Measurements from ENCODE around the gene OPTC.
A peak's percentile ranks its signal among the peaks of the same experiment; 100 is the strongest.

The OPTC gene

GRCh38 chr1:203491664-203492063 lies 2.3 kb upstream of the OPTC start:
- DNase-seq (ENCODE audit: low spot score): no peak

GRCh38 chr1:203492082-203492747 lies 1.7 kb upstream of the OPTC start:
- no peak for DNase-seq (ENCODE audit: low spot score)

DNA sequence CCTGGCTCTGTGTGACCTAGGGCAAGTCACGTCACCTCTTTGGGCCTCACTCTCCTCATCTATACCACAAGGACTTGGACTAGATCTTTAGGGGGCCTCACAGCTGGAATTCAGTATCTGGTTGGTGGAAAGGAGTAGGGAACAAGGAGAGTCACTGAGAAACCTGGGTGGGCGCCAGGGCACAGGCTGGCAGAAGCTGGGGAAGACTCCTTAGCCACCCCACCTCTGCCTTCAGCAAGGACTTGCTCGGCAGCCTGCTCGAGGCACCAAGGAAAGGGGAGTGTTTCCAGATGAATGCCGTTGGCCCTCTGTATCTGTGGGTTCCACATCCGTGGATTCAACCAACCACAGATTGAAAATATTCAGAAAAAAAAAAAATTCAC lies 1.2 kb upstream of the OPTC start:
- DNase-seq (ENCODE audit: low spot score): no peak

DNA sequence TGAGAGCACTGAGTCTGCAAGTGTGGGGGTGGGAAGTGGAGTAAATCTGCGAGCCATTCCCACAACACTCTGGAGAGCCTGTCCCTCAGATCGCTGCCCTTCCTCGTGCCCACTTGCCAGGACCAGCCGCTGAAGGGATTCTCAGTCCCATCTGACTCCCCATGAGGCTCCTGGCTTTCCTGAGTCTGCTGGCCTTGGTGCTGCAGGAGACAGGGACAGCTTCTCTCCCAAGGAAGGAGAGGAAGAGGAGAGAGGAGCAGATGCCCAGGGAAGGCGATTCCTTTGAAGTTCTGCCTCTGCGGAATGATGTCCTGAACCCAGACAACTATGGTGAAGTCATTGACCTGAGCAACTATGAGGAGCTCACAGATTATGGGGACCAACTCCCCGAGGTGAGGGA lies 1.9 kb downstream of the OPTC start:
- no peak for DNase-seq (ENCODE audit: low spot score)

DNA sequence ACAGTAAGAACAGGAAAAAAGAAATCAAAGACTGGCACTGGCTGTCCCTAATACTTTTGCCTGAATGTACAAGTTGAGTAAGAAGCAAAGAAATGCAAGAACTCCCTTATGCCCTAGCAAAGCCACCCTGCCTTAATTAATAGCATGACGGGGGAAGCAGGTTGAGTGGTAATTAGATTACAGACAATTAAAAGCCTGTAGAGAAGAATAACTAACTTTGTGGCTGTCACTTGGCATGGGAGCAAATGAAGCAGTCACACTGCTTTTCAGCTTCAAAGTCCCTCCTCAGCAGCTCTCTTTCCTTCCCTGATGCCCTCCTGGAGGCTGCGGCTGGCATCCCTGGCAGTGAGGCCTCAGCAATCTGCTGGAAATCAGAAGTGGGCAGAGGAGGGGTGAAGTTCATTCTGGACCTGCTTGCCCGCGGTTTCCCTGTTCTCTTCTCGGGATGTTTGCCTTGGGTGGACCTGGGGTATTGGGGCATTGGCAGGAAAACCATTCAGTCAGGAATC lies 3.4 kb downstream of the OPTC start:
- no peak for DNase-seq (ENCODE audit: low spot score)

- no peak for DNase-seq (ENCODE audit: low spot score)
Measured at GRCh38 chr1:203499643-203500278, 5.8 kb downstream of the OPTC start.

- no peak for DNase-seq (ENCODE audit: low spot score)
Measured at GRCh38 chr1:203500279-203500678, 6.3 kb downstream of the OPTC start.

- no peak for DNase-seq (ENCODE audit: low spot score)
Measured at GRCh38 chr1:203503836-203504235, 9.9 kb downstream of the OPTC start.

DNA sequence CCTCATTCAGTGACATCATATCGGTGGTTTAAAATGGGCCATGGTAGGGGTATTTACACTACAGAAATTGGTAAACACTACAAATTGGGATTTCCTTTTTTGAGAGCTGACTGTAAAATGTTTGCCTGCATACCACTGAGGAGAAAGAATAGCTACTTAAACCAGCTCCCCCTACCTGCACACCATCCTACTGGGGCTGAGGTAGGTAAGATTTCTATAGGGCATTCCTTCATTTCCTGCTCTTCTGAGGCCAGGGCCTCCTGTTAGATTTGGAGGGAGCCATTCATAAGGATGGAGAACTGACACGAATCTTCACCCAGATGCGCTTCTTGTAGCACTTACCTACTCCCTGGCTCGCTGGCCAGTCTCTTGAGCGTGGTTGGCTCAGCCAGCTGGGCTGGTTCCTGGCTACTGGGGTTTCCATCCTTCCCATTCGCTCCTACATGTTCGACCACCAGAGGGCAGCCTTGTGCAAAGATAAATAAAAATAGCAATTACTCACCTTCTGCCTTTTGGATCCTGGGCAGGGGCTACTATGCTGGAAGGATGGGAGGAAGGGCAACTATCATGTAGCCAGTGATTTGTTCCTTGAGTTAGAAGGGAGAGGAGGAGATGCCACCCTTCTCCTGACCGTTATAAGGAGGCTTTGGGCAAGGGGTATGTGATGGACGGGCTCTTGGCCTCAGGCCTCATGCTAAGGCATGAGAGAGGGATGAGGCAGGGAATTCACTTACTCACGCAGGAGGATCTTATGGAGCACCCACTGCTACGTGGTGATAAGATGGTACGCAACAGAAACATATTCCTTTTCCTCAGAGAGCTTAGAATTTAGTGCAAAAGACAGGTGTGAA lies 10.7 kb downstream of the OPTC start:
- peak; percentile 87 for DNase-seq (ENCODE audit: low spot score)

- DNase-seq (ENCODE audit: low spot score): no peak
Measured at GRCh38 chr1:203505526-203506204, 11.7 kb downstream of the OPTC start.

GRCh38 chr1:203506858-203507626 lies 13.1 kb downstream of the OPTC start:
- no peak for DNase-seq (ENCODE audit: low spot score)

DNA sequence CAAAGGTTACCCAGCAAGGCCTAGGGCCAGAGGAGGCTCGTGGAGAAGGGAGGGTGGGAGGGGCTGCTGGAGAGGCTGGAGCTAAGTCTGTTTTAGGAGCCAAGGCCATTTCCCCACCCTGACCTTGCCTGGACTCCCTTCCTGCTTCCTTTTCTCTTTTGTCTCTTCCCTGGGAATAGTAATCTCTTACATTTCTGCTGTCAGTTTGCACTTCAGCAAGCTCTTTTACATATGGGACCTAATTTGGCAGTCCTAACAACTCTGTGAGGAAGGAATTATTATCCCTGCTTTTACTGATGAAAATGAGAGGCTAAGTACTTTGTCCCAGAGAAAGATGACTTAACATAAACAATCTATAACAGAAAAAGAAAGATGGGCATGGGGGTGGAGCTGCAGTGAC lies 13.8 kb downstream of the OPTC start:
- no peak for DNase-seq (ENCODE audit: low spot score)

GRCh38 chr1:203508463-203509073 lies 14.6 kb downstream of the OPTC start:
- no peak for DNase-seq (ENCODE audit: low spot score)

GRCh38 chr1:203509135-203509534 lies 15.2 kb downstream of the OPTC start:
- DNase-seq (ENCODE audit: low spot score): no peak

DNA sequence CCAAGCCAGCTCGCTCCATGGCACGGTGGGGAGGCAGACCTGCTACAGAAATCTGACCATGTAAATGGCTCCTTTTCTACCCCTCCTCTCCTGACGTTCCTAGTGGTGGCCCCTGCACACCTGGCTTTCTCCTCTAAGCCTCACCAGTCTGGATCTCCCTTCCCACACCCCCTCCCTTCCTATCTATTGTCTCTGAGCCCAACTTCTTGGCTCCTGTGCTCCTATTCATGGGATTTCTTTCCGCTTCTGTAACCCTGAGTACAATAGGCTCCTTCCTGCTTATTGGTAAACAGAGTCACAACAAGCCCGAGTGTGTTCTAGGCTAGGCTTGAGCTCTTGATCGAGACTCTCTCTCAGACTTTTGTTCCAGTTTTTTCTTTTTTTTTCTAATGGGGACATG lies 17.6 kb downstream of the OPTC start:
- no peak for DNase-seq (ENCODE audit: low spot score)

GRCh38 chr1:203511930-203512329 lies 18.0 kb downstream of the OPTC start:
- no peak for DNase-seq (ENCODE audit: low spot score)

GRCh38 chr1:203512517-203512847 lies 18.5 kb downstream of the OPTC start:
- DNase-seq (ENCODE audit: low spot score): no peak

- DNase-seq (ENCODE audit: low spot score): peak; percentile 94
Measured at GRCh38 chr1:203512848-203513584, 19.1 kb downstream of the OPTC start.

DNA sequence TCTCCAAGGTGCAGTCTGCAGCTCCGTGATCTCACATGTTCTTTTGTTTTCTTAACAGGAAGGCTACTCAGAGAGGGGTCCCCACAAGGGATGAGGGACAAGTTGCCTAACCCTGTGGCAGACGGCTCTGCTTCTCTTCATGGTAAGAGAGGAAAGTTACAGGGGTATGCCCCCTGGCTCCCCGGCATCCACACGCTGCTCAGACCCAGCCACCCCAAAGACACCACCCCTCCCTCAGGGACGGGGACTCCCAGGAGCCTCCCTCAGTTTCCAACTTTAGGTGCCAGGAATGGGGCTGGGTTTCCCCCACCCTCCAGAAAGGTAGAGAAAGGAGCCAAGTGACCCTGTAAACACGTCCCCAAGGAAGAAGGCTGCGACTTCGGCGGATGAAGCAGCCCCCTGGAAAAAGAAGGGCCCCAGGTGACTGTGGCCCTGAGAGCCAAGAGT lies 19.7 kb downstream of the OPTC start:
- no peak for DNase-seq (ENCODE audit: low spot score)

GRCh38 chr1:203516184-203516583 lies 22.2 kb downstream of the OPTC start:
- no peak for DNase-seq (ENCODE audit: low spot score)

Measured in AG20443 (cell line).